Activated CD4-positive, alpha-beta T cell treated with anti-CD3 and anti-CD28 coated beads, Interleukin-2, amount 50 U/mL, for 4 hours (primary cell): ENCODE measurements around the gene SRC.

ENCODE experiments used
- DNase-seq, 2 experiments: peaks; one replicate each; pipeline ENCODE4 v3.0.0-alpha.2; 2020

SRC gene

DNA sequence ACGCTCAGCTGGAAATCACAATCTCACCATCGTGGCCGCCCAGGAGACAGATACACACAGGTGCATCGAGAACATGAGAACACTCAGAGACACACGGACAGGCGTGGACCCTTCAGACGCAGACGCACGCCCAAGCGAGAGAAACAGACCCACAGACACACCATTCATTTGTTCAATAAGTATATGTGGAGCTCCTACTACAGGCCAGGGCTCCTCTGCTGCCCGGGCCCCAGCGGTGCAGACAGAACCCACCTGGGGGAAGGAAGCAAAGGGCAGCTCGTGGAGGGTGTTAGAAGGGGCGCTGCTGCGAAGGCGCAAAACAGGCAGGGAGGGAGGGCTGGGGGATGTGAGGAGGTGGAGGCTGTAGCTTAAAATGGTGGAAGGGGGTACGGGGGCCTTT lies 39.2 kb downstream of the SRC start:
- no peak for DNase-seq

DNA sequence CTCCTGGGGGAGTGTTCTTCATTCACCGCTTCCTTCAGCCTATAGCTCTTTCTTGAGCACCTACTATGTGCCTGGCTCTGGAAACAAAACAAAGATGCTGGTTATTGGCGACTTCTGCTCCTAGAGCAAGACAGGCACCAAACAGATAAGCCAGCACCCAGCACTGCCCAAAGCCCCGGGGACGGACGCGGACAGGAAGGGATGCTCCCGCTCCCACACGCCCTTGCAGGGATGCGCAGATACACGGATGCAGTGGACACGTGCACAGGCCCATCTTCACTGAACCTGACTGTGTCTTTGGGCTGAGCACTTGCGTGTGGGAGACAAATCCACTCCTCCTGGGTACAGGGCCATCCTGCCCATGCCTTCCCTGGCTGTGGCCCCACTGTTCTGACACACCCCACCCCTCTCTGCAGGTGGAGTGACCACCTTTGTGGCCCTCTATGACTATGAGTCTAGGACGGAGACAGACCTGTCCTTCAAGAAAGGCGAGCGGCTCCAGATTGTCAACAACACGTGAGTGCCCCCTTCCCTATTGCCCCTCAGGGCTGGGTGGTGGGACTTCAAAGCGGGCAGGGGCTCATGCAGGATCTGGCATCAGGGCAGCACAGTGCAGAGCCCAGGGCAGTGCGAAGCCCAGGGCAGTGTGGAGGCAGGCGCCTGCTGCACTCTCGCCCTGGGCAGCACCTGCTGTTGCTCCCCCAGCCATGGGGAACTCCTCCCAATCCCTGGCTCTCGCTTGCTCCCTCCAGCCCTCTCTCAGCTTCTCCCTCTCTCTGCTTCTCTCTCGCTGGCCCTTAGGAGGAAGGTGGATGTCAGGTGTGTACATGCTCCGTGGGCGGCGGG lies 39.9 kb downstream of the SRC start:
- no peak for DNase-seq

- DNase-seq = no peak
Observed at GRCh38 chr20:37386505-37387251, 40.7 kb downstream of the SRC start.

GRCh38 chr20:37387519-37388269 lies 41.8 kb downstream of the SRC start:
- no peak for DNase-seq

- no peak for DNase-seq
Observed at GRCh38 chr20:37388831-37389230, 42.9 kb downstream of the SRC start.

DNA sequence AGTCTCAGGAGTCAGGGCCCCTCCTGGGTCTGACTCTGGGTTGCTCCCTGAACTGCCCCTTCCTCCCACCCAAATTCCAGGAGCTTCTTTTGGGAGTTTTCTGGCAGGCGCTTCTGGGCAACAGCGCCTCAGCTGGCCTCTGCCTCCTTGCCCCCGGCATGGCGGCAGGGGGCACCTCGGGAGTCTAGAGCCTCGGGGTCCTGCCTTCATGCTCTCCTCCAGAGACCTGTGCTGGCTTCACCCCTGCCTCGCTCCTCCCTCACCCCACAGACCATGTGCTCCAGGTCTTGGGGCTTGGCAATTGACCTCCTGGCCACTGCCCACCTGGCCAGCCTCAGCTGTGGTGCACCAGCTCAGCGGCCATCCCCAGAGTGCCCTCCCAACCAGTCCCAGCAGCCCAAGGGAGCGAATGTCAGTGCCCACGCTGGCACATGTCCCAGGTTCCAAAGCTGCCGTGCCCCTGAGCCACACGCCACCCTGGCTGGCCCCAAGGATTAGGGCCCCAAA lies 43.4 kb downstream of the SRC start:
- no peak for DNase-seq

DNA sequence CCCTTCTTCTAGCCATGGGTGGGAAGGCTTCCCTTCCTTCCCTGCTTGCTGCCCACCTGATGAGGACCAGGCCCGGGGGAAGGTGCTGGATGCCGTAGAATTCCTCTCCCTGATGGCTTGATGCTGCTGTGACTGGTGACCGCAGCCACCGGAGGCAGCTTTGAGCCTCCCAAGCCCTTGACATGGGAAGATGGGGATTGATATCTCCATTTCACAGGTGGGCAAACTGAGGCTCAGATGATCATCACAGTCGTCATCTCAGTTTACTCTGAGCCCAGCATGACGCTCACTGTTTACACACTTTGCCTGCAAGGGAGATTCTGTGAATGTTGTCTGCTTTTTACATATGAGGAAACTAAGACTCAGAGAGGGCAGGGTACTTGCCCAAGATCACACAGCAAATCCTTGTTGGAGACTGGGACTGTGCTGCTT lies 43.9 kb downstream of the SRC start:
- DNase-seq = no peak

DNA sequence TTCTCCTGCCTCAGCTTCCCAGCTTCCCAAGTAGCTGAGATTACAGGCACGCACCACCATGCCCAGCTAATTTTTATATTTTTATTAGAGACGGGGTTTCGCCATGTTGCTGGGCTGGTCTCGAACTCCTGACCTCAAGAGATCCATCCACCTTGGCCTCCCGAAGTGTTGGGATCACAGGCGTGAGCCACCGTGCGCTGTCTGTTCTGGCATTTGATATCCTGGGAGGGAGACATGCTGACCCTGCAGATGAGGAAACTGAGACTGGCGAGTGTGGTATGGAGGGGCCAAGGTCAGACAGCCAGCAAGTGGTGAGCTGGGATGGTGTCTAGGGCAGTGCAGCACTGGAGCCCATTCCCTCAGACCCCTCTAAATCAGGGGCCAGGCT lies 44.6 kb downstream of the SRC start:
- DNase-seq = no peak

DNA sequence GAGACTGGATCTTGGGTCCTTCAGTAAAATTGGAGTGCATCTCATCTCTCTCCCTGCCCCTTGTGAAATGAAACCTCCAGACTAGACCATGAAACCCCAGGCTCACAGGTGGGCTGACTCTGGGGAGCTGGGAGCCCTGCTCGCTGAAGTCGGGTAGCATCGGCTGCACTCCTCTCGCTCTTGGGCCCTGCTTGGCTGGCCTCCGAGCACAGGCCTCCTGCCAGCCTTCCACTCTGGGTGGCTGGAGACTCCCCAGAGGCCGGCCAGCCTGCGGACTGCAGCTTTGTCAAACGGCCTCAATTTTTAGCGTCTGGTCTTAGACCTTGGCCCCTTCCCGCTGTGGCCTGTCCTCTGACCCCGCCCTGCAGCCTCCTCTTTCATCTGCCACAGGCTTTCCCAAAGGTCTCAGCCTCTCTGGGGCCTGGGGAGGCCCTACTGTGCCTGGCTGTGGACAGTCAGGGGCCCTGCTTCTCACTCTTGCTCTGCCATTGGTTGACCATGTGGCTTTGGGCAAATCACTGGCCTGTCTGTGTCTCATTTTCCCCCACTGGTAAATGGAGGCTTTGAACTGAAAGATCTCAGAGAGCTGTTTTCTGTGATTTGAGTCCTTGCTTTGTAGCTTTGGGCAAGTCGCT lies 45.1 kb downstream of the SRC start:
- DNase-seq = no peak

- DNase-seq = no peak
Observed at GRCh38 chr20:37392441-37393195, 46.7 kb downstream of the SRC start.

- no peak for DNase-seq
Observed at GRCh38 chr20:37393196-37393862, 47.4 kb downstream of the SRC start.

DNA sequence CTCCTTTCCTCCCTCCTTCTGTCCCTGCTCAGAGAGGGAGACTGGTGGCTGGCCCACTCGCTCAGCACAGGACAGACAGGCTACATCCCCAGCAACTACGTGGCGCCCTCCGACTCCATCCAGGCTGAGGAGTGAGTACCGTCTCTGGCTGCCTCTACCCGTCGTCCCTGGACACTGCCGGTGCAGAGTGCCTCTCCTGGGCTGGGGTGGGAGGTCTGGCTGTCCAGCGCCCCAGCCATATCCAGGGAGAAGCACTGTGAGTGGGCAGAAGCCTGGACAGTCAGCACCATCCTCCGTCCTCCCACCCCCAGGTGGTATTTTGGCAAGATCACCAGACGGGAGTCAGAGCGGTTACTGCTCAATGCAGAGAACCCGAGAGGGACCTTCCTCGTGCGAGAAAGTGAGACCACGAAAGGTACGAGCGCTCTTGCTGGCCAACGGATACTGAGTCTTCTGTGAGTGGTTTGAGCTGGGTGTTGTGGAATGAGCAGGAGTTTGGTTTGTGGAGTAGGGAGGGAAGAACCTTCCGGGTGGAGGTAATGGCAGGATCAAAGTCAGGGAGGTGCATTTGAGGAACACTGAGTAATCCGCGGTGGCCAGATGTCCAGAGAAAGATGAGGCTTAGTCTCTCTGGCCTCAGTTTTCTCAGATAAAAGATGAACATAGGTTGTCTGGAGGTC lies 48.1 kb downstream of the SRC start:
- DNase-seq = no peak

GRCh38 chr20:37394543-37395409 lies 48.8 kb downstream of the SRC start:
- DNase-seq = no peak

DNA sequence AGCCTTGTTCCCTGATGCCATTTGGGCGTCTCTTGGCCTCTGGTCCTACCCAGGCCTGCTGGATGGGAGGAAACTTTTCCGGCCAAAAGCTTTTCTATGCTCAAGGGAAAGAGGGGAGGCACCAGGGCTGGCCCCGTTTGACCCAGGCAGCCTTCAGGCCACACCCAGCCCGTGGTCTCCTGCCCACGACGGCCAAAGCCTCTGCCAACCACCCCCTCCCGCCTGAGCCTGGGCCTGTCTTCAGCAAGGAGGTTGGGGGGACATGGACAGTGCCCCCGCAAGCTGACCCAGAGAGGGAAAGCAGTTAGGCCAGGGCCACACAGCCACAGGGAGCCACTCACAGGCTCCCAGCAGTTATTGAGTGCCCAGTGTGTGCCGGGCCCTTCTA lies 49.5 kb downstream of the SRC start:
- DNase-seq = no peak

DNA sequence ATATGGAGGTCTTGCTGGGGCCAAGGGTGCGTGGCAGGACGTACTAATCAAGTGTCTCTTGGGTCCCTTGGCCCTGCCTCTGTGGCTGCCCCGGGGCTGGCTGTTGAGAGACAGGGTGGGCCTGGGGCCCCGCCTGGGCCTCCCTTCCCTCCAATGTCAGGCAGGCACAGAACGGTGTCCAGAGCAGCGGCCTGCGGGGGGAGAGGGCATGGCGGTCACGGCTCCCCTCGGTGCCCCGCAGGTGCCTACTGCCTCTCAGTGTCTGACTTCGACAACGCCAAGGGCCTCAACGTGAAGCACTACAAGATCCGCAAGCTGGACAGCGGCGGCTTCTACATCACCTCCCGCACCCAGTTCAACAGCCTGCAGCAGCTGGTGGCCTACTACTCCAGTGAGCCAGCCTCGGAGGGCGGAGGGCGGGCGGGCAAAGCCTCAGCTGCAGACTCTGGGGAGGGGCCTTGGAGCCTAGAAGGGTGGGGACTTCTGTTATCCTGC lies 50.0 kb downstream of the SRC start:
- no peak for DNase-seq

- DNase-seq = no peak
Observed at GRCh38 chr20:37396416-37397075, 50.6 kb downstream of the SRC start.

- DNase-seq = no peak
Observed at GRCh38 chr20:37397076-37397953, 51.4 kb downstream of the SRC start.
